A673 (cell line): Measurements from ENCODE around the gene AP1S3.

ENCODE experiments used
- EZH2 ChIP-seq: fragments of 200-600 bp; sonication (generic); IDR thresholded peaks from 2 replicates; pipeline ENCODE4 v1.6.1; 2017; ENCODE audit warnings: borderline replicate concordance, low read depth, mild to moderate bottlenecking, mixed read lengths, antibody characterized with exemption, low read length; ENCODE audit not compliant: poor library complexity, severe bottlenecking
- TF ChIP-seq, protein P1 (sequence below): fragments of 300-800, 200-600 bp; sonication (generic); conservative IDR thresholded peaks from 2 replicates; pipeline ENCODE4 v1.5.1; 2017; ENCODE audit warnings: low read depth, mild to moderate bottlenecking, antibody characterized with exemption, low read length, moderate library complexity, mixed read lengths

DNA sequence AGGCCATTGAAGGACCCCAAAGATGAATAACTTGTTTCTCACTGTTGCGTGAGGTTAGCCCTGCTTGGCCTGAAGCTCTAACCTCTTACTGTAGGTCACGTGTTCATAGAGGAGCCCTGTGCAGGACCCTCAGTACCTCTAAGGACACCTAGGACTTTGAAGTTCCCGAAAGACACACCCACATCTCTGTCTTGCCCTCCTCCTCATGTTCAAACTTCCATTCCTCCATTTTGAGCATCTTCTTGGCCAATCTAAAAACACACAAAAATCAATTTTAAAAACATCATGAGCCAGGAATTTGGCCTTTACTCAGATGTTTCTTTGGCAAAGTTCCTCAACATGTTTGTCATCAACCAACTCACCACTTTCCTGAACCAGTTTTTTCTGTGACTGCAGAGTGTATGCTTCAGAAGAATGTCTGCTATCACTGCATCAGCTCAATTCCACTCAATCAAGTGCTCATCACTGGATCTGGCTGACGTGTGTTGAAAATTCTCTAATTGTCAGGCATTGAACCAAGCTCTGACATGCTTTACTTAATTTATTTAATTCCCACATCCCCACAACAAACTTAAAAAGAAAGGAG lies 101.6 kb downstream of the AP1S3 start:
- TF ChIP-seq EZH2, result no peak
- TF ChIP-seq, protein P1, sequence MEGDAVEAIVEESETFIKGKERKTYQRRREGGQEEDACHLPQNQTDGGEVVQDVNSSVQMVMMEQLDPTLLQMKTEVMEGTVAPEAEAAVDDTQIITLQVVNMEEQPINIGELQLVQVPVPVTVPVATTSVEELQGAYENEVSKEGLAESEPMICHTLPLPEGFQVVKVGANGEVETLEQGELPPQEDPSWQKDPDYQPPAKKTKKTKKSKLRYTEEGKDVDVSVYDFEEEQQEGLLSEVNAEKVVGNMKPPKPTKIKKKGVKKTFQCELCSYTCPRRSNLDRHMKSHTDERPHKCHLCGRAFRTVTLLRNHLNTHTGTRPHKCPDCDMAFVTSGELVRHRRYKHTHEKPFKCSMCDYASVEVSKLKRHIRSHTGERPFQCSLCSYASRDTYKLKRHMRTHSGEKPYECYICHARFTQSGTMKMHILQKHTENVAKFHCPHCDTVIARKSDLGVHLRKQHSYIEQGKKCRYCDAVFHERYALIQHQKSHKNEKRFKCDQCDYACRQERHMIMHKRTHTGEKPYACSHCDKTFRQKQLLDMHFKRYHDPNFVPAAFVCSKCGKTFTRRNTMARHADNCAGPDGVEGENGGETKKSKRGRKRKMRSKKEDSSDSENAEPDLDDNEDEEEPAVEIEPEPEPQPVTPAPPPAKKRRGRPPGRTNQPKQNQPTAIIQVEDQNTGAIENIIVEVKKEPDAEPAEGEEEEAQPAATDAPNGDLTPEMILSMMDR, result no peak
